Panc1 (cell line): ENCODE measurements around the gene OFD1.

Experiments
- CTCF ChIP-seq: fragments of 450-650 bp; IDR thresholded peaks from 2 replicates; pipeline ENCODE4 v1.5.1; 2017; ENCODE audit warnings: mild to moderate bottlenecking
- REST ChIP-seq, 2 experiments: IDR thresholded peaks; 2 replicates each; pipeline ENCODE4 v1.6.1; 2011 to 2012; ENCODE audit warnings: low read depth in 2 of 2, control low read depth in 1 of 2, low read length in 1 of 2, mild to moderate bottlenecking in 1 of 2, moderate library complexity in 1 of 2; ENCODE audit not compliant: insufficient read depth in 1 of 2

- TF ChIP-seq CTCF, result no peak
- TF ChIP-seq REST (IDR thresholded peaks at IDR 0.05; ENCODE audit: insufficient read depth in 1 of 2, low read depth in 2 of 2, low read length in 1 of 2), result no peak
Observed at GRCh38 chrX:13717700-13718472, 16.7 kb upstream of the OFD1 start.
